Stimulated activated CD4-positive, alpha-beta T cell treated with anti-CD3 and anti-CD28 coated beads, Interleukin-1b, Interleukin-23, amount 100 ng/mL, for 48 hours (primary cell): ENCODE results near the gene SAA1.
"Not testable (repeated sequence)": the region's sequence is repeated elsewhere in the genome, so short reads cannot be mapped to it uniquely, and the experiment has no call there.

Experiments used
- DNase-seq: peaks from one replicate; pipeline ENCODE4 v3.0.0-alpha.2; 2020

The SAA1 gene

GRCh38 chr11:18261721-18262120 is 4.3 kb upstream of the SAA1 start:
- DNase-seq, result no peak

GRCh38 chr11:18262681-18263350 is 3.2 kb upstream of the SAA1 start:
- not testable (repeated sequence) for DNase-seq

GRCh38 chr11:18264035-18264434 is 2.0 kb upstream of the SAA1 start:
- no peak for DNase-seq

DNA sequence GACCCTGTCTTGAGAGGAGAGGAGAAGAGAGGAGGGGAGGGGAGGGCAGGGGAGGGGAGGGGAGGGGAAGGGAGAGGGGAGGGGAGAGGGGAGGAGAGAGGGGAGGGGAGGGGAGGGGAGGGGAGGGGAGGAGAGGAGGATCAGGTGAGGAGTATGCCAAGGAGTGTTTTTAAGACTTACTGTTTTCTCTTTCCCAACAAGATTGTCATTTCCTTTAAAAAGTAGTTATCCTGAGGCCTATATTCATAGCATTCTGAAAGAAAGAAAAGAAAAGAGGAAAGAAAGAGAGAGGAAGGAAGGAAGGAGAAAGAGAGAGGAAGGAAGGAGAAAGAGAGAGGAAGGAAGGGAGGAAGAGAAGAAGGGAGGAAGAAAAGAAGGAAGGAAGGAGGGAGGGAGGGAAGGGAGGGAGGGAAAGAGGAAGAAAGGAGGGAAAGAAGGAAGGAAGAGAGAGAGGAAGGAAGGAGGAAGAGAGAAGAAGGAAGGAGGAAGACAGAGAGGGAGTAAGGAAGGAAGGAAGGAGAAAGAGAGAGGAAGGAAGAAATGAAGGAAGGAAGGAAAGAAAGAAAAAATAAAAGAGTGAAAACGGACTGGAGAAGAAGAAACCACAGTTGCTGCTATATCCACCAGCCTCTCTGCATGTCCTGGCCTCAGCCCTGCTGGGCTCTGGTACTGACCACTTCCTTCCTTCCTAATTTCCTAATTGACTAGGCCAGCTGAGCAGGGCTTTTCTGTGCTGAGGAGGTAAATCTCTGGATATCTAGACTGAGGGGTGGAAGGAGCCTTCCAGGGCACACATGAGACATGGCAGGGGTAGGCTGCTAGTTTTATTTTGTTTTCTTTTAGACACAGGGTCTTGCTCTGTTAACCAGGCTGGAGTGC is 1.1 kb upstream of the SAA1 start:
- DNase-seq, result no peak

DNA sequence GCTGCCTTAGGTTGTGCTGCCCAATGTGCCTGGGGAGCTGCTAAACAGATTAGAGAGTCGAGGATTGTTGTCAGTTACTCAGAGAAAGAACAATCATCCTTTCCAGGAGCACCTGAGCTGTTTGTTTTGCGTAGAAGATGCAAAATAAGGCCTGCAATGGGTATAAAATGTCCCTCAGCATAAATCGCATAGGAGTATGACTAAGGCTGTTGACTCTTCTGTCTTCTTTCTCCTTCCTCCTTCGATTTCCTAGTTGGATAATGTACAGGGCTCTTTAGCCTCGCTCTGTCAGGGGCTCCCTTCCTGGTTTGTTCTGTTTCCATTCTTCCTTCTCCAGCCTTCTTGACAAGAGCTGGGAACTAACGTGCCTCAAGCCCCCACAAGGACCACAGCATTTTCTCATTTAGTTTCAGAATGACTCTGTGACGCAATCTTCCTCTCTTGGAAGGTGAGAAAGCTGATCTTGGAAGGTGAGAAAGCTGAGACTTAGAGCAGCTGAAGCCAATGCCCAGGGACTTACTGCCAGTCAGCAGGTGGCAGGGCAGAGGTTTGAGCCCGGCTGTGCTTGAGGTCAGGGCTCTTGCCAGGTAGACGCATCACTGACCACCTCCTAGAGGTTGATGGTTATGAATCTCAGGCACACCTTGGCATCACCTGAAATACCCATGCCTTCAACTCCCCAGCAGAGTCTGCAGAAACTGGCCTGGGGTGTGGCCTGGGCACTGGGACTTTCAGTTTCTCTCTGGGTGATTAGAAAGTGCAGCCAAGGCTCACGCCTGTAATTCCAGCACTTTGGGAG is 1.5 kb downstream of the SAA1 start:
- DNase-seq, result not testable (repeated sequence)

GRCh38 chr11:18269252-18269651 is 3.2 kb downstream of the SAA1 start:
- not testable (repeated sequence) for DNase-seq

GRCh38 chr11:18270102-18270501 is 4.0 kb downstream of the SAA1 start:
- DNase-seq, result no peak

- DNase-seq, result no peak
These were observed 5.1 kb downstream of the SAA1 start for GRCh38 chr11:18271206-18271605.

- DNase-seq, result no peak
These were observed 11.7 kb downstream of the SAA1 start for GRCh38 chr11:18277565-18278271.

DNA sequence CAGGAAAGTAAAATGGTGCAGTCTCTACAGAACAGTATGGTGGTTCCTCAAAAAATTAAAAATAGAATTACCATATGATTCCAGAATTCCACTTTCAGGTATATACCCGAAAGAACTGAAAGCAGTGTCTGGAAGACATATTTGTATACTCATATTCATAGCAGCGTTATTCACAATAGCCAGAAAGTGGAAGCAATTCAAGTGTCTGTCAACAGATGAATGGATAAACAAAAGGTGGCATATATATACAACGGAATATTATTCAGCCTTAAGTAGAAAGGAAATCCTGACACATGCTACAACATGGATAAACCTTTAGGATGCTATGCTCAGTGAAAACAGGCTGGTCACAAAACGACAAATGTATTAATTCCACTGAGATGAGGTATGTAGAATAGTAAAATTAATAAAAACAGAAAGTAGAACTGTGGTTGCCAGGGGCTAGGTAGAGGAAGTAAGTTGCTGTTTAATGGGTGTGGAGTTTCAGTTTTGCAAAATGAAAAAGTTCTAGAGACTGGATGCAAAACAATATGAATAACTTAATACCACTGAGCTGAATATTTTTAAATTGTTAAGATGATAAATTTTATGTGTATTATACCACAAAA is 14.5 kb downstream of the SAA1 start:
- no peak for DNase-seq

- DNase-seq, result no peak
These were observed 16.6 kb downstream of the SAA1 start for GRCh38 chr11:18282626-18283025.

DNA sequence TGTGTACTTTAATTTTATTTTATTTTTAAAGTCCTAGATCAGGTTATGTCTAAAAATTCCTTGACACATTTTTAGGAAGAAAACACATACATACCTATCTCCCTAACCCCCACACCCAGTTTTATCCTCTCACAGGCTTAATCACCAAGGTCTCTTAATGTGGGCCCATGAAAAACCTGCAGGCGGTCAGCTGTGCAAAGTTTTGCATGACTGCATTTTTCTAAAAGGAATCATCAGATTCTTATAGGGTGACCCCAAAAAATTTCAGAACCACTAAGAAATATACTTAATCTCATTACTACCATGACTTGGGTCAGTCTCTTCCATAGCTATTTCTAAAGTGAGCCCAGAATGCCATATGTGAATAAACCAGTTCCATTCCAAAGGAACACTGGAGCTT is 19.8 kb downstream of the SAA1 start:
- no peak for DNase-seq

DNA sequence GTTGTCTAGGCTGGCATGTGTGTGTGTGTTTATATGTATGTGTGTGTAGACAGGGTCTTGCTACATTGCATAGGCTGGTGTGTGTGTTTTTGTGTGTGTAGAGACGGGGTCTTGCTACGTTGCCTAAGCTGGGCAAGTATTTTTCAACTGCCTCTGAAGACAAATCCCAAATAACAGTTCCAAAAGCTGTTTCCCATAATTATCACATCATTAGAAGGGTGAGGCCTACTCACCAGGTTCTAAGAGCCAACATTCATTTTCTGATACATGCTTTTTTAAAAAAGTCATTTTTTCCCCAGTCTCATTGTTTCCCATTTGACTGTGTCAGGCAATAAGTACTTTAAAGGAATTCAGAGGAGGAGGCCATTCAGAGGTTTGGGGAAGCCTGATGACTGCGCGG is 22.8 kb downstream of the SAA1 start:
- DNase-seq, result no peak

GRCh38 chr11:18294862-18295261 is 28.8 kb downstream of the SAA1 start:
- DNase-seq, result peak; percentile 12

GRCh38 chr11:18295316-18295715 is 29.3 kb downstream of the SAA1 start:
- no peak for DNase-seq

DNA sequence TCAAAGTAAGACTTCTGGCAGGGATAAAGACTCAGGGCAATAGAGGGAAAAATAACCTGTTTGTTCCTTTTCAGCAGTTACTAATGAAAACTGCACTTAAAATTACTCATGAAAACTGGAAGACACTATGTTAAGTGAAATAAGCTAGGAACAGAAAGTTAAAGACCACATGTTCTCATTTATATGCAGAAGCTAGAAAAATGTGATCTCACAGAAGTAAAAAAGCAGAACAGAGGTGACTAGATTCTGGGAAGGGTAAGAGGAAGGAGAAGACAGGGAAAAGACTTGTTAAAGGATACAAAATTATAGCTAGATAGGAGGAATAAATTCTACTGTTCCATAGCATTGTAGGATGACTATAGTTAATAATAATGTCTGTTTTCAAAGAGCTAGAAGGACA is 33.7 kb downstream of the SAA1 start:
- no peak for DNase-seq

- DNase-seq, result no peak
These were observed 38.7 kb downstream of the SAA1 start for GRCh38 chr11:18304745-18305144.

- DNase-seq, result no peak
These were observed 41.5 kb downstream of the SAA1 start for GRCh38 chr11:18307461-18308139.

GRCh38 chr11:18308242-18308641 is 42.2 kb downstream of the SAA1 start:
- DNase-seq, result no peak

DNA sequence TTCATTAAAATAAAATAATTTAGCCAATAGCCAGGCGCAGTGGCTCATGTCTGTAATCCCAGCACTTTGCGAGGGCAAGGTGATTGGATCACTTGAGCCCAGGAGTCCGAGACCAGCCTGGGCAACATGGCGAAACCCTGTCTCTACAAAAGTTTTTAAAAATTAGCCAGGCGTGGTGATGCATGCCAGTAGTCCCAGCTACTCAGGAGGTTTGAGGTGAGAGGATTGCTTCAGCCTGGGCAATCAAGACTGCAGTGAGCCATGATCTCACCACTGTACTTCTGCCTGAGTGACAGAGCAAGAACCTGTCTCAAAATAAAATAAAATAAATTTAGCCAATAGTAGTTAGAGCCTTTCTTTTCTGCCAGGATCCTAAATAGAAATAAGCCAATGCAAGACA is 43.6 kb downstream of the SAA1 start:
- DNase-seq, result no peak

DNA sequence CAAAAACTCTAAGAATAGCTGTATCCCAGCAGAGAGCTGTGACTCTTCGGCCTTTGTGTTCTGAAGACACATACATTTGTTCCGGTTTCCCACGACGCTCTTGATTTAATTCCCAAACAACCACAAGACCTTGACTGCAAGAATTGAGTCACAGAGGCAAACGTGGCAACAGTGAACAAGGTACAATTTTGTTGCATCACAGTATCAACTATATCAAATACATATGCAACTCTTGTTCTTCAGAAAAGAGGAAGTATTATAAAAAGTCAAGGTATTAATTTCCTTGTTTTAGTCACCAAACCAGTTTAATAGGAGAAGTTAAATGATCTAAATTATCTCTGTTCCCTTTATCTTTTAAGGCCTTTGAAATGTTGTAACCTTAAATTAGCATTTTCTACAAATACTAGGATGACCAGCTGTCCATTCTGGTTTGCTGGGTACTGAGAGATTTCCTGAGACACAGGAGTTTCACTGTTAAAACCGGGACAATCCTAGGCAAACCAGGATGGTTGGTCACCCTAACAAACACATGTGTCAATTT is 44.8 kb downstream of the SAA1 start:
- DNase-seq, result no peak

DNA sequence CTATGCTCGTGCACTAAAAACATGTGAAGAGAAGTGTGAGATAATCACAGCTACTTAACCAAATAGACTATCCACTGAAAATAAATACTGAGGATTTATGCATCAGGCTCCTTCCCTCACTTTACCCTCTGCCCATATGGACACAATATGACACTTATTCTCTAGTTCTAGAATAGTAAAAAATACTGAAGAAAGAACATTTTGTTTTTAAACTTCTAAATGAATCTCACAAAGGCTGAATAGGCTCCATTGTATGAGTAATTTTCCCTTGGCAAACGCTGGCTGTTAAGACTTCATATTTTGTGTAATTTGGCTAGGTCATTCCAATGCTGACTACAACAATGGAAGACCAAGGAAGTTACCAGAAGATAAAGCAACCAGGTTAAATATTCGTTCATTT is 45.9 kb downstream of the SAA1 start:
- no peak for DNase-seq
